K562 (cell line): ENCODE results near the gene TXNRD2. TPM values are rescaled to one million over a fixed set of nuclear protein-coding genes. Genes with fewer than 3 reads are reported as not detected.

ENCODE experiments used
- DACH1 ChIP-seq: fragments of 450-650 bp; IDR thresholded peaks from 2 replicates; pipeline ENCODE4 v1.6.1; 2018; ENCODE audit not compliant: partially characterized antibody
- DMBX1 ChIP-seq: fragments of 250-450 bp; sonication (Bioruptor Pico); IDR thresholded peaks from 2 replicates; pipeline ENCODE4 v1.8.0; 2022; ENCODE audit warnings: inconsistent platforms, mild to moderate bottlenecking, moderate library complexity, borderline replicate concordance
- E2F8 ChIP-seq: fragments of 450-650 bp; IDR thresholded peaks from 2 replicates; pipeline ENCODE4 v1.7.1; 2018; ENCODE audit warnings: mild to moderate bottlenecking, low read depth; ENCODE audit not compliant: partially characterized antibody
- FOXK2 ChIP-seq, 2 experiments: fragments of 450-650 bp; IDR thresholded peaks in 1 of 2; conservative IDR thresholded peaks in 1 of 2; 2 replicates each; pipeline ENCODE4 v1.6.1; 2016; ENCODE audit warnings: low read depth in 2 of 2, mild to moderate bottlenecking in 1 of 2
- HCFC1 ChIP-seq: IDR thresholded peaks from 2 replicates; pipeline ENCODE4 v1.6.1; 2012; ENCODE audit warnings: low read depth, low read length, improper control_type of control experiment
- HDAC8 ChIP-seq: fragments of 450-650 bp; IDR thresholded peaks from 2 replicates; pipeline ENCODE4 v1.6.1; 2016; ENCODE audit warnings: mild to moderate bottlenecking, missing genetic modification characterization, moderate library complexity, missing compliant biosample characterization
- HIVEP1 ChIP-seq: fragments of 250-450 bp; sonication (Bioruptor Pico); IDR thresholded peaks from 2 replicates; pipeline ENCODE4 v1.4.0; 2020; ENCODE audit warnings: mild to moderate bottlenecking
- HNRNPK ChIP-seq: fragments of 200-400 bp; formaldehyde crosslinking; IDR thresholded peaks from one replicate; pipeline ENCODE4 v1.6.1; 2018; ENCODE audit warnings: mild to moderate bottlenecking, low read depth, low read length; ENCODE audit not compliant: poor library complexity, severe bottlenecking
- HNRNPUL1 ChIP-seq: fragments of 200-400 bp; formaldehyde crosslinking; IDR thresholded peaks from 2 replicates; pipeline ENCODE4 v1.6.1; 2017; ENCODE audit warnings: low read length
- PBX2 ChIP-seq, 2 experiments: IDR thresholded peaks in 1 of 2; conservative IDR thresholded peaks in 1 of 2; 2 replicates each; pipeline ENCODE4 v1.6.1; 2016; ENCODE audit warnings: low read depth in 2 of 2, mild to moderate bottlenecking in 1 of 2, missing compliant biosample characterization in 1 of 2, missing genetic modification characterization in 1 of 2, moderate library complexity in 1 of 2
- SMC3 ChIP-seq: conservative IDR thresholded peaks from 2 replicates; pipeline ENCODE4 v1.6.1; 2011; ENCODE audit warnings: low read depth, low read length, improper control_type of control experiment; ENCODE audit not compliant: insufficient read depth
- ZBTB11 ChIP-seq, 3 experiments: fragments of 200-800 bp in 1 of 3; fragments of 250-450 bp in 1 of 3; fragments of 450-650 bp in 1 of 3; sonication (Bioruptor Pico) in 1 of 3; sonication (Bioruptor generic) in 1 of 3; formaldehyde crosslinking in 1 of 3; IDR thresholded peaks; 2 replicates each; pipeline versions ENCODE4 v1.6.1 to v1.8.0; 2016 to 2022; ENCODE audit warnings: mild to moderate bottlenecking in 2 of 3, missing genetic modification characterization in 2 of 3, missing compliant biosample characterization in 1 of 3, moderate library complexity in 1 of 3
- ZC3H8 ChIP-seq: fragments of 450-650 bp; IDR thresholded peaks from 2 replicates; pipeline ENCODE4 v1.6.1; 2017
- ZNF212 ChIP-seq: fragments of 450-650 bp; formaldehyde crosslinking; IDR thresholded peaks from 2 replicates; pipeline ENCODE4 v1.4.0; 2020; ENCODE audit warnings: mild to moderate bottlenecking
- polyA plus RNA-seq, 8 experiments: library from polyadenylated mRNA; depleted of rRNA in 4 of 8; stranded (reverse) in 5 of 8; unstranded in 3 of 8; fragments of >200 nt; fragmentation: Nextera tagmentation in 2 of 8; fragmentation: Illumina TruSeq in 1 of 8; extraction: Ambion mirVana in 2 of 8; extraction: Trizol in 1 of 8; gene quantifications; 2 replicates each; pipeline versions ENCODE4 v1.2.1 to v1.2.3, GENCODE V29; 2011 to 2014; ENCODE audit warnings: inconsistent platforms in 1 of 8, missing spikeins in 1 of 8
- total RNA-seq, 7 experiments: library from RNA; depleted of rRNA in 6 of 7; stranded (reverse); fragments of >200 nt in 6 of 7; fragmentation: Illumina TruSeq in 2 of 7; extraction: Trizol in 2 of 7; gene quantifications; 2 replicates each; pipeline versions ENCODE4 v1.2.1 to v1.2.3, GENCODE V29; 2011 to 2021; ENCODE audit warnings: low replicate concordance in 1 of 7

The TXNRD2 gene
- total and polyA plus RNA-seq, 9 of the 15 experiments (the other 6 are each of a cell fraction or from before 2014, with no cell fraction given) = 3.3 to 80.2 (median 49.4) TPM

GRCh38 chr22:19854778-19855503 lies 86.7 kb downstream of the TXNRD2 start, which contains the start of the genes GNB1L and RTL10 (continued):
- TF ChIP-seq ZBTB11 (CRISPR knock-in tag; IDR thresholded peaks at IDR 0.05) (no peak), FOXK2 (conservative IDR thresholded peaks at IDR 0.05 in 1 of 2, IDR thresholded peaks at IDR 0.05 in 1 of 2; ENCODE audit: low read depth in 2 of 2) (no peak), ZNF212 (CRISPR knock-in tag) (peak; percentile 9; the same call in 1 of the 2 replicates), HDAC8 (tag) (peak; percentile 96), HNRNPUL1 (no peak), PBX2 (CRISPR knock-in tag; IDR thresholded peaks at IDR 0.05; ENCODE audit: low read depth) (no peak), PBX2 (tag; conservative IDR thresholded peaks at IDR 0.05; ENCODE audit: low read depth) (no peak), HNRNPK (no peak), DACH1 (no peak), HCFC1 (peak; percentile 77), SMC3 (peak; percentile 39), DMBX1 (CRISPR knock-in tag) (peak; percentile 27; the same call in 1 of the 2 replicates), E2F8 (no peak), HIVEP1 (CRISPR knock-in tag) (0 out of 2 replicates have a peak, but pooled peaks have one; percentile 47), ZC3H8 (no peak)
